Mononuclear cell (primary cell): ENCODE data around the gene CAMK2G. TPM values are rescaled to one million over a fixed set of nuclear protein-coding genes. Genes with fewer than 3 reads are reported as not detected.

Experiments used
- H3K27me3 ChIP-seq: 2 replicates; pipeline ENCODE4 v1.6.0; 2011; ENCODE audit warnings: low read length, control low read depth; ENCODE audit not compliant: insufficient read depth
- H3K4me1 ChIP-seq: 2 replicates; pipeline ENCODE4 v1.5.1; 2011; ENCODE audit warnings: mild to moderate bottlenecking, low read length, control low read depth; ENCODE audit not compliant: insufficient read depth
- H3K4me3 ChIP-seq: 2 replicates; pipeline ENCODE4 v1.5.1; 2011; ENCODE audit warnings: mild to moderate bottlenecking, low read length, moderate library complexity
- H3K9me3 ChIP-seq: 2 replicates; pipeline ENCODE4 v1.5.1; 2011; ENCODE audit warnings: low read depth, mild to moderate bottlenecking, control low read depth, low read length
- total RNA-seq: library from RNA; depleted of rRNA; stranded (reverse); fragments of >200 nt; gene quantifications from one replicate; pipeline ENCODE4 v1.2.3, GENCODE V29; 2012

Gene CAMK2G
- total RNA-seq, 1 donor: 25.9 TPM

- Histone ChIP-seq H3K27me3 (no peaks in the 10 kb centered on the region), H3K9me3 (no peaks in the 10 kb centered on the region), H3K4me1 (peaks cover 87% of the 10 kb centered on the region), H3K4me3 (peak overlapping the region; percentile 17)
Observed at GRCh38 chr10:73865459-73866442, 8.6 kb downstream of the CAMK2G start.

GRCh38 chr10:73865107-73865458, 9.3 kb downstream of the CAMK2G start:
- no peaks in the 10 kb centered on the region for H3K9me3 ChIP-seq
- peaks cover 84% of the 10 kb centered on the region for H3K4me1 ChIP-seq
- peak overlapping the region; percentile 17 for H3K4me3 ChIP-seq
- no peaks in the 10 kb centered on the region for H3K27me3 ChIP-seq

- H3K4me1 ChIP-seq: peaks cover 87% of the 10 kb centered on the region
- H3K27me3 ChIP-seq: no peaks in the 10 kb centered on the region
- no peak overlapping the region for H3K4me3 ChIP-seq
- no peaks in the 10 kb centered on the region for H3K9me3 ChIP-seq
Observed at GRCh38 chr10:73864229-73864628, 10.1 kb downstream of the CAMK2G start.

GRCh38 chr10:73863039-73863817, 11.1 kb downstream of the CAMK2G start:
- Histone ChIP-seq H3K9me3 (no peaks in the 10 kb centered on the region), H3K4me3 (no peak overlapping the region), H3K4me1 (peaks cover 87% of the 10 kb centered on the region), H3K27me3 (no peaks in the 10 kb centered on the region)

GRCh38 chr10:73862011-73862410, 12.3 kb downstream of the CAMK2G start:
- Histone ChIP-seq H3K4me3 (no peak overlapping the region), H3K4me1 (peaks cover 86% of the 10 kb centered on the region), H3K9me3 (no peaks in the 10 kb centered on the region)

GRCh38 chr10:73859784-73860491, 14.4 kb downstream of the CAMK2G start:
- Histone ChIP-seq H3K27me3 (no peaks in the 10 kb centered on the region), H3K4me1 (peaks cover 65% of the 10 kb centered on the region), H3K4me3 (no peak overlapping the region), H3K9me3 (no peaks in the 10 kb centered on the region)

More at GRCh38 chr10:73862011-73862410, 12.3 kb downstream of the CAMK2G start:
- no peaks in the 10 kb centered on the region for H3K27me3 ChIP-seq

- Histone ChIP-seq H3K4me3 (no peak overlapping the region), H3K27me3 (no peaks in the 10 kb centered on the region), H3K4me1 (peaks cover 60% of the 10 kb centered on the region), H3K9me3 (no peaks in the 10 kb centered on the region)
Observed at GRCh38 chr10:73859428-73859783, 14.9 kb downstream of the CAMK2G start.

- H3K9me3 ChIP-seq: no peaks in the 10 kb centered on the region
- no peaks in the 10 kb centered on the region for H3K27me3 ChIP-seq
- peaks cover 55% of the 10 kb centered on the region for H3K4me1 ChIP-seq
- H3K4me3 ChIP-seq: no peak overlapping the region
Observed at GRCh38 chr10:73858750-73859427, 15.5 kb downstream of the CAMK2G start.

GRCh38 chr10:73858013-73858708, 16.2 kb downstream of the CAMK2G start:
- Histone ChIP-seq H3K27me3 (no peaks in the 10 kb centered on the region), H3K9me3 (no peaks in the 10 kb centered on the region), H3K4me3 (no peak overlapping the region), H3K4me1 (peaks cover 48% of the 10 kb centered on the region)

GRCh38 chr10:73857446-73857845, 16.9 kb downstream of the CAMK2G start:
- Histone ChIP-seq H3K4me1 (peaks cover 40% of the 10 kb centered on the region), H3K9me3 (no peaks in the 10 kb centered on the region), H3K27me3 (no peaks in the 10 kb centered on the region), H3K4me3 (no peak overlapping the region)

- Histone ChIP-seq H3K4me1 (peaks cover 31% of the 10 kb centered on the region), H3K9me3 (no peaks in the 10 kb centered on the region), H3K4me3 (no peak overlapping the region), H3K27me3 (no peaks in the 10 kb centered on the region)
Observed at GRCh38 chr10:73856261-73856660, 18.1 kb downstream of the CAMK2G start.

GRCh38 chr10:73855413-73855812, 18.9 kb downstream of the CAMK2G start:
- H3K27me3 ChIP-seq: no peaks in the 10 kb centered on the region
- no peaks in the 10 kb centered on the region for H3K9me3 ChIP-seq
- H3K4me1 ChIP-seq: peaks cover 31% of the 10 kb centered on the region
- H3K4me3 ChIP-seq: no peak overlapping the region

GRCh38 chr10:73854310-73854709, 20.0 kb downstream of the CAMK2G start:
- Histone ChIP-seq H3K9me3 (no peaks in the 10 kb centered on the region), H3K27me3 (no peaks in the 10 kb centered on the region), H3K4me1 (peaks cover 28% of the 10 kb centered on the region)

GRCh38 chr10:73853196-73853595, 21.2 kb downstream of the CAMK2G start:
- Histone ChIP-seq H3K9me3 (no peaks in the 10 kb centered on the region), H3K4me3 (no peak overlapping the region), H3K27me3 (no peaks in the 10 kb centered on the region), H3K4me1 (peaks cover 26% of the 10 kb centered on the region)

More at GRCh38 chr10:73854310-73854709, 20.0 kb downstream of the CAMK2G start:
- H3K4me3 ChIP-seq: no peak overlapping the region
